Retinal pigment epithelial cell (primary cell): ENCODE results near the gene C9orf152.

Source experiments
- DNase-seq: peaks from one replicate; pipeline ENCODE4 v3.0.0-alpha.2; 2010; ENCODE audit warnings: low read depth
- H3K4me3 ChIP-seq: 2 replicates; pipeline ENCODE4 v1.5.1; 2011; ENCODE audit warnings: mild to moderate bottlenecking, low read length, control low read depth, moderate library complexity
- TF ChIP-seq, protein P1 (sequence below): conservative IDR thresholded peaks from 2 replicates; pipeline ENCODE4 v1.5.1; 2011; ENCODE audit warnings: low read depth, low read length, control low read depth, inconsistent platforms

C9orf152 gene

DNA sequence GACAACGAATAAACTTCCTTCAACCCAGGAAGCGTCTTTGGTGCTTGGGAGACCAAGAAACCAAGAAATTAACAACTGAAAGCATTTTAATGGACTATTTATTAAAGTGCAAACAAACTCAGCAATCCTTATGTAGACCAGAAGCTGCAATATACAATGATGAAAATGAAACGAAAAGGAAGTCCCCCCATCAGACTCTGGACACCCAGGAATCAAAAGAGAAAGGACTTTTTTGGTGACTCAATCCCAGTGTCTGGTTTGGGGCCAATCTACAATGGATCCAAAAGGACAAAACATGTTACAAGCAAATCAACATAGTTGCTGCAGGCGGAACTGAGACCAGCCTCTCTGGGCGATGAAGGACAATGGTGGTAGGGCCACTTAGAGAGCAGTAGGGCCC is 39.5 kb downstream of the C9orf152 start:
- H3K4me3 ChIP-seq = no peak overlapping the region
- TF ChIP-seq, protein P1, sequence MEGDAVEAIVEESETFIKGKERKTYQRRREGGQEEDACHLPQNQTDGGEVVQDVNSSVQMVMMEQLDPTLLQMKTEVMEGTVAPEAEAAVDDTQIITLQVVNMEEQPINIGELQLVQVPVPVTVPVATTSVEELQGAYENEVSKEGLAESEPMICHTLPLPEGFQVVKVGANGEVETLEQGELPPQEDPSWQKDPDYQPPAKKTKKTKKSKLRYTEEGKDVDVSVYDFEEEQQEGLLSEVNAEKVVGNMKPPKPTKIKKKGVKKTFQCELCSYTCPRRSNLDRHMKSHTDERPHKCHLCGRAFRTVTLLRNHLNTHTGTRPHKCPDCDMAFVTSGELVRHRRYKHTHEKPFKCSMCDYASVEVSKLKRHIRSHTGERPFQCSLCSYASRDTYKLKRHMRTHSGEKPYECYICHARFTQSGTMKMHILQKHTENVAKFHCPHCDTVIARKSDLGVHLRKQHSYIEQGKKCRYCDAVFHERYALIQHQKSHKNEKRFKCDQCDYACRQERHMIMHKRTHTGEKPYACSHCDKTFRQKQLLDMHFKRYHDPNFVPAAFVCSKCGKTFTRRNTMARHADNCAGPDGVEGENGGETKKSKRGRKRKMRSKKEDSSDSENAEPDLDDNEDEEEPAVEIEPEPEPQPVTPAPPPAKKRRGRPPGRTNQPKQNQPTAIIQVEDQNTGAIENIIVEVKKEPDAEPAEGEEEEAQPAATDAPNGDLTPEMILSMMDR = no peak
- DNase-seq = no peak

DNA sequence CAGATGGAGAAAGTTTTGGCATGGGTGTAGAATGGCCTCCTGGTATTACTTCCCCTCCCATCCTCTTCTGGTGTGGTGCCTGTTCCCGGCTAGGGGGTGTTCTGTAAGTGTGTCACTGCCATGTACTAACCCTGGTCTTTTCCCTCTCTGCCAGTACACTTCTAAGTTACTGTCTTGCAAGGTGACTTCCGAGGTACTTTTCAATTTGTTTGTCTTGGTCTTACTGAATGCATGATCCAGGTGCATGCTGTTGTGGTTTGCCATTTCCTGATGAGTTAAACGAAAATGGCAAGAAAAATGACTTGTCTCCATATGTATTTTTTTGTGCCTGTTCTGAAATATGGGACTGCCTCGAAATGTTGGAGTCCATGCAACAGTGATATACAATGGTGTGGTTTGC is 46.0 kb downstream of the C9orf152 start:
- no peak for DNase-seq
- no peak overlapping the region for H3K4me3 ChIP-seq
- TF ChIP-seq, protein P1 = no peak

DNA sequence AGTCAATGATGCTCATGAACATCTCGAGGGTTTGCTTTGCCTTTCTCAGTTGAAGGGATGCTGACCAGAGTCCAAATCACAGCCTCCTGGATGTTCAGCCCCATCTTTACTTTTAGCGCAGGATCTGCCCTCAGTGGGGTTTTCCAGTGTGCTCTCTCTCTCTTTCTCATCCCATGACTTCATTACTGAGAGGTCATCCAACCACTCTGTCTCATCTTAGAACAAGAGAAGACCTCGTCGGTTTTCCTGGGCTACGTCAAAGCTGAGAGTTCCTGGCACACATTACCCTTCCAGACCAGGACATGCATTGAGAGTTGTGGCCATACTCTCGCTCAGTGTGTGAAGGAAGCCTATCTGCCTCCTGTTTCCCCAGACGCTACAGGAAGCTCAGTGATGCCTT is 47.3 kb downstream of the C9orf152 start:
- TF ChIP-seq, protein P1 = no peak
- DNase-seq = no peak
- no peak overlapping the region for H3K4me3 ChIP-seq

DNA sequence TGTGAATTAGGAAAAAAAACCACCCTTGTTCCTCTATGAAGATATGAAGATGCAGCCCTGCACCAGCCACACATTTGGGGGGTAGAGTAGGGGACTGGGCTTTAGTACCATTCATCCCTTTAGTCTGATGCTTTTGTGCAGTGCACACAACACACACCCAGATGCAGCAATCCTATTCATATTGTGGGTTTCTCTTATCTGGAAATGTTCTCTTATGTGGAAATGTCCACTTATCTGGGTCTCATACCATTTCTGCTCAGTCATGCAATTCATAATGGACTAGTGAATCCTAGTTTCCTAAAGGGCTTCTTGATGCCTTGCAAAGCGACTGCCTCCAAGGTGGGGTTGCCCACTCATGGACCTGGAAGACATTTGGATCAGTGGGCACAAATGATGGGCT is 47.8 kb downstream of the C9orf152 start:
- TF ChIP-seq, protein P1 = no peak
- DNase-seq = no peak
- H3K4me3 ChIP-seq = no peak overlapping the region

DNA sequence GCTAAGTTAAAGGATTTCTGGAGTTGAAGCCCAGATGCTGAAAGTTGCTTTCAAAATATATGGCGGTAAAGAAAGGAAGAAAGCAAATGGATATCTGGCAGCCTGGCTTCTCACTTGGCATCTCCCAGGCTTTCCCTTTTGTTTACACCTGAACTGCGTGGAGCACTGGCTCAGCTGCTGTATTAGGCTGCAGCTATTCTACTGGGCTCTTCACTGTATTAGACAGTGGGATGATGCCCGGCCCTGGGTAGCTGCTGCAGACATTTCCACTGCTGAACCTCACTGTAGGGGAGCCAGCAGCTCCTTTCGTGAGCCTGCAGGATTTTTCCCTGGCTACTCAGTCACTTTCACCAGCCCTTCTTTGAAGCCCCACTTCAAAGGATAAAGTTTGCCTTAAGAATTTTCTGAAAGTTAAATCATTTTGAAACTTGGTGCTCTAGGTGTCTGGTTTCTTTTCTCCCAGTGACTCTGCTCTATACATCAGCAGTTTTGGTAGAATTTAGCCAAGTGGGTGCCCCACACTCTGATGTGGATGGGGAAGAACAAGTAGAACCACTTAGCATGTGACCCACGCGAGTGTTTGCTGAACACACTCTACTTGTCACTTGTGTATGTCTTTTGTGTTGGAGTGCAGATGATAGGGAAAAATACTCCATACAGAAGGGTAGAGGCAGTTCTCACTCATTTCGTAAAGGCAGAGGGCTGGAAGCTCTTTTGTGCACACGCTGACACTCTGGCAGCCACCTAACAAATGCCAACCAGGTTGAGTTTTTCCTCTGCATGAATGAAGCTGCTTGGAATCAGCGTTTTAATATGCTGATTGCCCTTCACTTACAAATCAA is 49.9 kb downstream of the C9orf152 start:
- no peak overlapping the region for H3K4me3 ChIP-seq
- TF ChIP-seq, protein P1 = no peak
- DNase-seq = no peak

DNA sequence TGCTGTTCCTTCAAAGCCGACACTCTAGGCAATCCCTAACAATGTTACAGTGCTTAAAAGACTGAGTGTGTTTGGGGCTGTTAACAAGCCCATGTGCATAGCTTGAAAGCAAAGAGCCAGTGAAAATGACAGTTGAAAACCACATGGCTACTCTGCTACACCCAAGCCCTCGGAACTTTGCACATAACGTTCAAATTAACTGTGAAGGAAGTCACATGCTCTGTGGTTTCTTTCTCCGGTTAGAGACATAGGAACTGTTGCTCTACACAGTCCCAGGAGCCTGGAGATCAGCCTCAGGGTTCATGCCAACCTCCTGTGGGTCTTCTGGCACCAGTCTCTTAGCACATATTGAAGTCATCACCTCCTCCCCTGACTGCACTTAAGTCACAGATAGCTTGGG is 51.1 kb downstream of the C9orf152 start:
- no peak for DNase-seq
- TF ChIP-seq, protein P1 = no peak
- H3K4me3 ChIP-seq = no peak overlapping the region

DNA sequence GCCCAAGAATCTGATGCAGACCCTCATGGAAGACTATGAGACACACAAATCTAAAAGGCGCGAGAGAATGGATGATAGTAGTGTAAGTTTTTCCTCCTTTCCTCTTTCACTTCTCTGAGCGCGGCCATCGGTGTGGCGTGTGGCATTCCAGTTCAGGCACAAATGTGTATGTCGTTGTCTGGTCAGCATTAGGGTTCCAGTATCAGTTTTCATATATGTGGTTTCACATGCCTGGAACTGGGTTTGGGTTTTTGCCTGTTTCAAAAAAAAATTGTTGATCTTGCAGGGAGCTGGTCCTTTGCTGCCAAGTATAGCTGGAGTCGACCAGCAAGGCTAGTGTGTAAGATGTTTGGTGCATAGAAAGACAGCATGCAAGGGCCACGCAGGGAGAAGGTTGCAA is 51.5 kb downstream of the C9orf152 start:
- TF ChIP-seq, protein P1 = no peak
- H3K4me3 ChIP-seq = no peak overlapping the region
- no peak for DNase-seq
